HG02970 (cell line): Measurements from ENCODE around the gene TNS1.

Experiments
- ATAC-seq: cut with Tn5 transposase; IDR thresholded peaks from one replicate; pipeline ENCODE4 v1.9.1; 2021; ENCODE audit warnings: mild to moderate bottlenecking, moderate library complexity, moderate number of reproducible peaks; ENCODE audit not compliant: unreplicated experiment, low FRiP score

The TNS1 gene

GRCh38 chr2:218002143-218002844 lies 501 bp downstream of the TNS1 start:
- ATAC-seq = no peak

GRCh38 chr2:218001629-218002028 lies 1.2 kb downstream of the TNS1 start:
- no peak for ATAC-seq

DNA sequence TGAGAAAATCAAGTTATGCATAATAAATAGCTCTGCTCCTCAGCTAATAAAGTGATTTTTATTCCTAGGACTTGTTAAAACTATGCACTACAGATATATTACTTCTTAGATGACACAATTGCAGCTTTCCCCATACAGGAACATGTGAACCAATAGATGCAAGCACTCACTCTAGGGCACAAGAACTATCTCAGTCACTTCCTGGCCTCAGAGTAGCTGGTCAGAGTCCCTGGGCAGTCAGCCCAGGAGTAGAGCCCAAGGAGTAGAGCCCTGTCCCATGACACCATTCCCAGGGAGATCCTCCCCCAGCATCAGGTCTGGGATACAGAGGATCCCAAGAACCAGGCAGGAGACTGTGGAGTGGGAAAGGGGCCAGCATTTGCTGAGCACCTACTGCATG lies 2.7 kb downstream of the TNS1 start:
- no peak for ATAC-seq

DNA sequence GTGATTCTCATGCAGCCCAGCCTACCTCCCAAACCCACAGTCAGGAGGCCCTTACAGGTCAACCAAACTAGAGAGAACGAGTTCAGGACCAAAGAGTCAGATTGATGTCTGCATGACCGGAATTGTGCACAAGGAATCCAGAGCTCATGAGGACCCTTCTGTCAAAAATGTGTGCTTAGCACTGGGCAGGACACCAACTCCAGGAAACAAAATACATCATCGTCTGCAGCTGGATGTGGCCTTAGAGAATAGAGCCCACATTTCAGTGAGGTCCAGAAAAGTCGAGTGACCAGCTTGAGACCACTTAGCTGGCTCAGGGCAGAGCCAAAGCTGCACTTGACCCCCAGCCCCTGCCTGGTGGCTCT lies 3.2 kb downstream of the TNS1 start:
- no peak for ATAC-seq

- ATAC-seq = no peak
Observed at GRCh38 chr2:217998926-217999594, 3.7 kb downstream of the TNS1 start.

- ATAC-seq = no peak
Observed at GRCh38 chr2:217997510-217997909, 5.3 kb downstream of the TNS1 start.

DNA sequence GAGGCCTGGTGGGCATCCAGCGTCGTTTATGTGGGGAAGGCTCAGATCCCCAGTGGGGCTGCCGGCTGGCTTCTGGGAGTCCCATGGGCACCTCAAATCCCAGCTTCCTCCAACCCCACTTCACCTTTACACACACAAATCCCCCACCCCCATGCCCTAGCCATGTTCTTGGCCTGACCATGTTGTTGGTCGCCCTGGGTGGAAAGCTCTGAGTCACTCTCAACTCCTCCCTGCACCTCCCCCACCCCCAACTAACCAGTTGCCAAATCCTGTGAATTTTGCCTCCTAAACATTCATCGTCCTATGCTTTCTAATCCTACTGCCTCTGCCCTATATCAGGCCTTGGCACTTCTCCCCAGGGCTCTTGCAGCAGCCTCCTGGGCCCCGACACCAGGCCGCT lies 6.4 kb downstream of the TNS1 start:
- no peak for ATAC-seq

DNA sequence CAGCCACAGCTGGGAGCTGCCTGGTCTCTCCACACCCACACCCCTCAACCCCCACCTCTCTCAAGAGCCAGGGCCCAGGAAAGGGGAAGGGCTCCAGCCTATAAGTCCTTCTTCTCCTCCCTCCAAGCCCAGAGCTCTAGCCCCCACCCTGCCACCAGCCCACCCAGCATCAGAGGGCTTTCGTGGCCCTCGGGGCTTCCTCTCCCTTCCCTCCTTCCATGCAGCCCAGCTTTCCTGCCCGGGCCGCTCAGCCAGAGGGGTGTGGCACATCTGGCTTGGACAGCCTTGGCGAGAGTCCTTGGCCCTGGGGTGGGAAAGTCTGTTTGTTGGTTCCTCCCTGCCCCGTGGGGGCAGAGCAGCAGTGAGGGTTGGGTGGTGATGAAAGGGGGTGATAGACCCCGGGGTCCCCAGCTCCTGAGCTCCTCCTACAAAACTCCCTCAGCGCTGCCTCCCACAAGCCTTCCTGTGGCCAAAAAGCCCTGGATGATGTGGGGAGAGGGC lies 7.0 kb downstream of the TNS1 start:
- ATAC-seq = no peak

DNA sequence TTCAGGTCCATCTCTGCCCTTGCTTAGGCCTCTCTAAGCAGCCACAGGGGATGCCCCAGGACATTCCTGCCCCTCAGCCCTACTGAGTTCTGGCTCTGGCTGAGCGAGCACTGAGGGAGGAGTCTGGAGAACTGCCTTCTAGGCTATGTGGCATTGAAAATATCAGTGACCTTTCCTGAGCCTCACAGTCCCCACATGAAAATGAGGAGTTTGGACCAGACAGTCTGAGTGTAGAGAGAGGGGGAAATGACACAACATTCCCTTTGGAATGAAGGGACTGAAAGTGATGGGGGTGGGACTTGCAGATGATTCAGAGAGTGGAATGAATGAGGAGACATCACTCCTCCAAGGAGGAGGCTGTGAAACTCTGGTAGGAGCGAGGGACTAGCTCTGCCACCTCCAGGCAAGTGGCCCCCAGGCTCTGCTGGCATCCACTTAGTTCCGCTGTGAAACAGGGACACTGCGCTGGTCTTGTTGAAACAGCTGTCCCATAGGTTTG lies 8.0 kb downstream of the TNS1 start:
- ATAC-seq = no peak

DNA sequence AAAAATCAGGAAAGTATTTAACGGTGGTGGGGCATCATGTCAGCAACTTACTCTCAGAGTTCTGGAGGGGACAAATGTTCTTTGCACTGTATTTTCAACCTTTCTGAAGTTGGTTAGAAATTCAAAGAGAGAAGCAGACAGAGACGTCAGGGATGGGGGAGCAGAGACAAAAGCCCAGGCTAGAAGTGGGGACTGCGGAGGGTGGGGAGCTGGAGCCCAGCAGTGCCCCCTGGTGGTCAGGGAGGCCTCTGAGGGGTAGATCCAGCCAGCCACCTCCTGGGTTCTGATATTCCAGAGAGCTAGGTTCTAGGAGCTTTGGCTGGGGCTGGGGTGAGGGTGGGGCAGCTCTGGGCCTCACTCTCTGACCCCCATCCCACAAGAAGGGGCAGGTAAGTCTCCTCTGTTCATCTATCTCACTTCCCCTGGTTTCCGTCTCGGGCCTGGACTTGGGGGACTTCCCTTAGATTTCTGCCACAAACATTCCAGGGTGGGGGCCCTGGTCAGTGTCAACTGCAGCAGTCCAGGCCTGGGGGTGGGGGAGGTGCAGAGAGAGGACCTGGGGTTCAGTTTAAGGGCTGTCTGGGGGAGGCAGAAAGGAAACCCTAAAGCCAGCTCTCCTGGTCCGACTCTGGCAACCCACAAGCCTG lies 8.9 kb downstream of the TNS1 start:
- no peak for ATAC-seq

DNA sequence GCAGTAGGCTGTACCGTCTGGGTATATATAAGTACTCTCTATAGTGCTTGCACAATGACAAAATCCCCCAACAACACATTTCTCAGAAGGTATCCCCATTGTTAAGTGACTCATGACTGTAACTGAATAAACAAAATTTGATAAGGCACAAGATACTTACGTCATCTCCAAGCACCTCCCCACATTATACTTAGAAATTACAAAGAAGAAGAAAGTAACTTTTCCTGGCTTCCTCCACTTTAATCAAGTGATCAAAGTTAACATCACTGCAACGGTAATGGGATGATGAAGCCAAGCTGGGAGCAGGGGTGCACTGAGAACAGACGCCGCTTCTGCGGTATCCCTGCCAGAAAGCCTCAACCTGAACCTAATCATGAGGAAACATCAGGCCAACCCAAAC lies 9.7 kb downstream of the TNS1 start:
- no peak for ATAC-seq

DNA sequence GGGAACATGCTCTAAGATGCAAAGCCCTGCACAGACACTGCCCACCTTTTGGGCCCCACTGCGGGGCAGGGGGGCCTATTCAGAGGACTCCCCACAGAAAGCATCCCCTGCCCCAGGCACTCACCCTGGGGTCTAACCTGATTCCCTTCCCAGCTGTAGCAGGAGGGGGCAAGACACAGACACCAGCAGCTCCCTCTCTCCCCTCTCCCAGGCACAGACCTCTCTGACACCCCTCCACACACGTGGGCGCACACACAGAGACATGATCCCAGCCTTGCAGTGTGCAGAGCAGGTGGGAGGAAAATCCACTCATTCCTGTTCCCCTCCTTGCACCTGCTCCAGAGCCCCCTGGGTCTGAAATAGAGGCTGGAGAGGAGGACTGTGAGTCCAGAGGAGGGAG lies 10.7 kb downstream of the TNS1 start:
- no peak for ATAC-seq

GRCh38 chr2:217990791-217991465 lies 11.9 kb downstream of the TNS1 start:
- no peak for ATAC-seq

DNA sequence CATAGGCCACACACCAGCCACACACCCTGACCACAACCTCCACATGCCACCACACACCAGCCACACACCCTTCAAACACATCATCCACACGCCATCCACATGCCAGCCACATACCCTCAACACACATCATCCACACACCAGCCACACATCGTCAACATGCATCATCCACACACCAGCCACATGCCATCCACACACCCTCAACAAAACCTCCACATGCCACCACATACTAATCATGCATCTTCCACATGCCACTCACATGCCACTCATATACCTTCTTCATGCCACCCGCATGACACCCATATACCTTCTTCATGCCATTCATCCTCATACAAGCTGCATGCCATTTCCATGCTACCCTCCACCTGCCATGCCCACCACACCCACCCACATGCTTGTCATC lies 12.4 kb downstream of the TNS1 start:
- ATAC-seq = no peak

DNA sequence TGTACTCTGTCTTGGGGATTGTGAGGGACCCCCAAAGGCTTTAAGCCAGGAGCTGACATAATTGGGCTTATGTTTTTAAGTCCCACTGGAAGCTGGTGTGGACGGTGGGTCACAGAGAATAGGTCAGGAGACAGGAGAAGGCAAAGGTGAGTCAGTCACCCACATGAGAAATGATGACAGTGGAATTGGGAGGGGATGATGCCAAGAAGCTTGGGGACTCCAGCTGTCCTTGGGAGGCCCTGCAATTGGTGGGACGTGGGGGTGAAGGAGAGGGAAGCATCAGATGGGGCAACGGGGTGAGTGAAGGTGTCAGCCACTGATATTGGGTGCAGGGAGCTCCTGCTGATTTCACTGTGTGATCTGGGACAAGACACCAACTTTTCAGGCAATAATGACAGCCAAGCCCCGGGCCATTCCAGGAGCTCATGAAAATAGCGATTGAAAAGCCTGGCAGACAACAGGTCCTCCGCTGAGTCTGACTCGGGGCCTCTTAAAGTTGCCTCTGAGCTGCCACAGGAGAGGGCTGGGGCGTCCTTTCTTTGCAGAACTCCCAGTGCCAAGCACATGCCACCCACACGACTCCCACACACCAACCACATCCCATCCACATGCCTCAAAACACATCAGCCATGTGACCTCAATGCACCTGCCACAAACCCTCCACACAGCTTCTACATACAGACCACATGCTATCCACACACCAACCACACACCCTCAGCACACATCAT lies 13.4 kb downstream of the TNS1 start:
- no peak for ATAC-seq

- no peak for ATAC-seq
Observed at GRCh38 chr2:217988840-217989204, 14.0 kb downstream of the TNS1 start.

DNA sequence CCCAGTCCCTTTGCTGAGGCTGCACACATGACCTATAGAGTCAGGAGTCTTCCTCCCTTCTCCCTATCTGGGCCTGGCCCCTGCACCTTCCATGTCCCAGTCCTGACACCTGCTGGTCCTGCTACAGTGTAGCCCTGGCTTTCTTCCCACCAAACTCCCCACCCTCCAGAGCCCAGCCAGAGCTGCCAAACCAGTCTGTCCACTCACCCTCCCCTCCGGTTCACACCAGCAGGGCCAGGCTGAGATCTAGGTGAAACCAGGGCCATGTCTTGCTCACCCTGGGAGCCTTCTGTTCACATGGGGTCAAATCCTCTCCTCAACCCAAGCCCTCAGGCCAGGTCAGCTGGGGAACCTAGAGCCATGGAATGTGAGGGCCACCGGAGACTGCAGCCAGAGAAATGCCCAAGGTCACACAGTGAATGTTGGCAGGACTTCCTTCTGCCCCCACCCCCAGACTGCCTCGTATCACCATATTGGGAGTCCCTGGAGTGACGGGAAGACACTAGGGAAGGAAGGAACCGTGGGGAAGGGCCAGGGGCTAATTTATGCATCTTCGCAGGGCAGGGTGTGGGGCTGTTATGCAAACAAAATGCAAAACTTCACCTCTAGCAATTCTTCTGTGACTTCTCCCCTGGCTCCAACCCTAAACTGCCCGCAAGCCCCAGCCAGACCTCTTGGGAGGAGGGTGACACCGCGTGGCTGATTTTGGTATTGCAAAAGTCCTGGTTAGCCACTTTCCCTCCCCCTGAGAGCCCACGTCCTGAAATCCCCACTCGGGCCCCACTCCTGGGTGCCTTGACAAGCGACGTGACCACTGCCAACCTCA lies 14.6 kb downstream of the TNS1 start:
- ATAC-seq = no peak

GRCh38 chr2:217987391-217987790 lies 15.4 kb downstream of the TNS1 start:
- no peak for ATAC-seq

GRCh38 chr2:217986256-217986961 lies 16.4 kb downstream of the TNS1 start:
- ATAC-seq = no peak
